PFSK-1 (cell line): ENCODE results near the gene NKTR.

Experiments
- POLR2AphosphoS5 ChIP-seq: IDR thresholded peaks from 2 replicates; pipeline ENCODE4 v1.6.1; 2012; ENCODE audit warnings: low read depth, mild to moderate bottlenecking, control low read depth, low read length, moderate library complexity
- TAF1 ChIP-seq: IDR thresholded peaks from 2 replicates; pipeline ENCODE4 v1.6.1; 2012; ENCODE audit warnings: low read length, control low read depth, borderline replicate concordance; ENCODE audit not compliant: insufficient read depth
- TF ChIP-seq, protein P1 (sequence below), 2 experiments: IDR thresholded peaks; 2 replicates each; pipeline versions ENCODE4 v1.6.1 to v1.8.0; 2011 to 2012; ENCODE audit warnings: low read depth in 2 of 2, low read length in 2 of 2, control low read depth in 1 of 2, inconsistent platforms in 1 of 2, mild to moderate bottlenecking in 1 of 2, moderate library complexity in 1 of 2; ENCODE audit not compliant: insufficient read depth in 1 of 2

DNA sequence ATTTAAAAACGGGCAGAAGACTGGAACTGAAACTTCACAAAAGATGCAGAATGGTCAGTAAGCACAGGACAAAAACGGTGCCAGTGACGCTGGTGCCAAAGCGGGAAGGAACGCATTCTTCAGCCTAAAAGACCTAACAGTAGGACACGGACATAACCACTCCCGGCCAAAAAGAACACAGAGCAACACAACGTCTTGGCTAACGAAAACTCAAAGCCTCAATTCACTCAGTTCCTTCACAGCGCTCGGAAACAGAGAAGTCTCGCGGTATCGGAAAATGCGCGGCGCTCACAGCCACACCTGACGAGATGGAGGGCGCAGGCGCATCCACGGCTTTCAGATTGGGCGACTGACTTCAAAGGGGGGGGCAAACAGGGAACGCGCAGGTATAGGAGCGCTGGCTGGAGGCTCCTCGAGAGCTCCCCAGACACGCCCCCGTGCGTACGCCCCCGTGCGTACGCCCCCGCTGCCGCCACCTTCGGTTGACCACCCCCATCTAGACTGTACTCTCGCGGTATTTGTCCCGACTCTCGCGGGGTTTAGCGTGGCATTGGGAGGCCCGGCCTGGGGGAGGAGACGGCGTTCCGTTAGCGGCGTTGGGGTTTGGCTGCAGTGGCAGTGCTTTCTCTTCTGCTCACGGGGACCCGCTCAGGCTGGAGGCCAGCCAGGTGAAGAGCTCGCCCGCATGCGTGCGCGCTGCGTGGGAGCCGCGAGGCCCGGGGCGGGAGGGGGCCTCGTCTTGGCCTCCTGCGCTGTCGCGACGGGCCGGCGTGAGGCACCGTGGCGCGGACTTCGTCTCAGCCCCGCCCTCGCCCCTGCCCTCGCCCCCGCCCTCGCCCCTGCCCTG is at the start of gene NKTR:
- TF ChIP-seq POLR2AphosphoS5 = peak; percentile 84
- TF ChIP-seq TAF1 = peak; percentile 47; the same call in 1 of the 2 replicates
- TF ChIP-seq, protein P1, sequence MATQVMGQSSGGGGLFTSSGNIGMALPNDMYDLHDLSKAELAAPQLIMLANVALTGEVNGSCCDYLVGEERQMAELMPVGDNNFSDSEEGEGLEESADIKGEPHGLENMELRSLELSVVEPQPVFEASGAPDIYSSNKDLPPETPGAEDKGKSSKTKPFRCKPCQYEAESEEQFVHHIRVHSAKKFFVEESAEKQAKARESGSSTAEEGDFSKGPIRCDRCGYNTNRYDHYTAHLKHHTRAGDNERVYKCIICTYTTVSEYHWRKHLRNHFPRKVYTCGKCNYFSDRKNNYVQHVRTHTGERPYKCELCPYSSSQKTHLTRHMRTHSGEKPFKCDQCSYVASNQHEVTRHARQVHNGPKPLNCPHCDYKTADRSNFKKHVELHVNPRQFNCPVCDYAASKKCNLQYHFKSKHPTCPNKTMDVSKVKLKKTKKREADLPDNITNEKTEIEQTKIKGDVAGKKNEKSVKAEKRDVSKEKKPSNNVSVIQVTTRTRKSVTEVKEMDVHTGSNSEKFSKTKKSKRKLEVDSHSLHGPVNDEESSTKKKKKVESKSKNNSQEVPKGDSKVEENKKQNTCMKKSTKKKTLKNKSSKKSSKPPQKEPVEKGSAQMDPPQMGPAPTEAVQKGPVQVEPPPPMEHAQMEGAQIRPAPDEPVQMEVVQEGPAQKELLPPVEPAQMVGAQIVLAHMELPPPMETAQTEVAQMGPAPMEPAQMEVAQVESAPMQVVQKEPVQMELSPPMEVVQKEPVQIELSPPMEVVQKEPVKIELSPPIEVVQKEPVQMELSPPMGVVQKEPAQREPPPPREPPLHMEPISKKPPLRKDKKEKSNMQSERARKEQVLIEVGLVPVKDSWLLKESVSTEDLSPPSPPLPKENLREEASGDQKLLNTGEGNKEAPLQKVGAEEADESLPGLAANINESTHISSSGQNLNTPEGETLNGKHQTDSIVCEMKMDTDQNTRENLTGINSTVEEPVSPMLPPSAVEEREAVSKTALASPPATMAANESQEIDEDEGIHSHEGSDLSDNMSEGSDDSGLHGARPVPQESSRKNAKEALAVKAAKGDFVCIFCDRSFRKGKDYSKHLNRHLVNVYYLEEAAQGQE (IDR thresholded peaks at IDR 0.05; ENCODE audit: insufficient read depth in 1 of 2, low read depth in 2 of 2, low read length in 2 of 2) = no peak
